Measurements from ENCODE around the gene TREML4. TPM values are rescaled to one million over a fixed set of nuclear protein-coding genes. Genes with fewer than 3 reads are reported as not detected.

TREML4 gene
- polyA plus RNA-seq, 2 of the 4 experiments (the other 2 are of a cell fraction) = not detected

- TF ChIP-seq RCOR1 (IDR thresholded peaks at IDR 0.05; ENCODE audit: low read depth, low read length) = no peak
- TF ChIP-seq TP53 (CRISPR knock-in tag; IDR thresholded peaks at IDR 0.05) = no peak
Measured at GRCh38 chr6:41193884-41194283, 34.3 kb upstream of the TREML4 start (continued).

- ChIA-PET CTCF (no interaction called here), POLR2A (no interaction called here)
- TF ChIP-seq NR3C1 (IDR thresholded peaks at IDR 0.05) (no peak), TP53 (CRISPR knock-in tag; IDR thresholded peaks at IDR 0.05) (no peak), JUN (IDR thresholded peaks at IDR 0.05) (no peak), PHF8 (IDR thresholded peaks at IDR 0.05; ENCODE audit: borderline replicate concordance, low read depth) (no peak), RFX5 (IDR thresholded peaks at IDR 0.05) (no peak)
- Histone ChIP-seq H3K4me2 (no peak overlapping the region), H3K4me1 (no peaks in the 10 kb centered on the region), H3K27ac (no peak overlapping the region), H3K9me3 (peaks cover 12% of the 10 kb centered on the region; the same call in 2 of the 3 replicates), H3K4me3 (no peak overlapping the region)
- ATAC-seq (no peak), FAIRE-seq (no peak), DNase-seq (ENCODE audit: low read depth in 1 of 2, low spot score in 1 of 2) (no peak)
- 0% methylated on average over 1 of the region's 3 CpGs for WGBS (ENCODE audit: missing lambda C conversion rate)
Measured at GRCh38 chr6:41194386-41194785, 33.8 kb upstream of the TREML4 start.

- no peak overlapping the region for H3K4me3 ChIP-seq
- H3K4me2 ChIP-seq = no peak overlapping the region
- TF ChIP-seq JUN (IDR thresholded peaks at IDR 0.05) (no peak), HMGXB4 (CRISPR knock-in tag; IDR thresholded peaks at IDR 0.05; ENCODE audit: borderline replicate concordance) (no peak), NPAS2 (CRISPR knock-in tag; IDR thresholded peaks at IDR 0.05; ENCODE audit: borderline replicate concordance) (no peak), RARB (CRISPR knock-in tag; IDR thresholded peaks at IDR 0.05) (no peak), CHD4 (IDR thresholded peaks at IDR 0.05; ENCODE audit: borderline replicate concordance) (no peak), KDM1A (IDR thresholded peaks at IDR 0.05; ENCODE audit: low read depth) (no peak), NFE2L2 (conservative IDR thresholded peaks at IDR 0.05; ENCODE audit: low read length) (no peak), HDAC2 (IDR thresholded peaks at IDR 0.05) (no peak), HEYL (CRISPR knock-in tag; IDR thresholded peaks at IDR 0.05) (no peak), REST (IDR thresholded peaks at IDR 0.05) (no peak), CBX8 (IDR thresholded peaks at IDR 0.05) (no peak), EHMT2 (IDR thresholded peaks at IDR 0.05; ENCODE audit: low read depth) (no peak), PHF8 (IDR thresholded peaks at IDR 0.05; ENCODE audit: borderline replicate concordance, low read depth) (no peak), MAX (IDR thresholded peaks at IDR 0.05) (no peak), FOSB (CRISPR knock-in tag; IDR thresholded peaks at IDR 0.05) (no peak), TP53 (CRISPR knock-in tag; IDR thresholded peaks at IDR 0.05) (no peak), SREBF2 (IDR thresholded peaks at IDR 0.05) (no peak), HES2 (IDR thresholded peaks at IDR 0.05) (no peak)
- H3K27ac ChIP-seq = no peak overlapping the region
- FAIRE-seq (no peak), ATAC-seq (no peak), DNase-seq (ENCODE audit: low read depth in 1 of 2, low spot score in 1 of 2) (no peak)
- H3K4me1 ChIP-seq = no peaks in the 10 kb centered on the region
- 63% methylated on average over 3 of the region's 3 CpGs for WGBS (ENCODE audit: missing lambda C conversion rate)
- ChIA-PET CTCF (interaction anchor here (0.7 to 1.2 kb wide), 2 partner anchors 15 to 169 kb away, joined by 3 to 5 read pairs; no protein-coding TSS in a partner anchor), POLR2A (no interaction called here)
- no peaks in the 10 kb centered on the region for H3K9me3 ChIP-seq
Measured at GRCh38 chr6:41197234-41197633, 30.9 kb upstream of the TREML4 start.
